ENCODE data around the gene DVL1.

GRCh38 chr1:1385931-1386330 lies 36.7 kb upstream of the DVL1 start:
- TF ChIP-seq, protein P1, sequence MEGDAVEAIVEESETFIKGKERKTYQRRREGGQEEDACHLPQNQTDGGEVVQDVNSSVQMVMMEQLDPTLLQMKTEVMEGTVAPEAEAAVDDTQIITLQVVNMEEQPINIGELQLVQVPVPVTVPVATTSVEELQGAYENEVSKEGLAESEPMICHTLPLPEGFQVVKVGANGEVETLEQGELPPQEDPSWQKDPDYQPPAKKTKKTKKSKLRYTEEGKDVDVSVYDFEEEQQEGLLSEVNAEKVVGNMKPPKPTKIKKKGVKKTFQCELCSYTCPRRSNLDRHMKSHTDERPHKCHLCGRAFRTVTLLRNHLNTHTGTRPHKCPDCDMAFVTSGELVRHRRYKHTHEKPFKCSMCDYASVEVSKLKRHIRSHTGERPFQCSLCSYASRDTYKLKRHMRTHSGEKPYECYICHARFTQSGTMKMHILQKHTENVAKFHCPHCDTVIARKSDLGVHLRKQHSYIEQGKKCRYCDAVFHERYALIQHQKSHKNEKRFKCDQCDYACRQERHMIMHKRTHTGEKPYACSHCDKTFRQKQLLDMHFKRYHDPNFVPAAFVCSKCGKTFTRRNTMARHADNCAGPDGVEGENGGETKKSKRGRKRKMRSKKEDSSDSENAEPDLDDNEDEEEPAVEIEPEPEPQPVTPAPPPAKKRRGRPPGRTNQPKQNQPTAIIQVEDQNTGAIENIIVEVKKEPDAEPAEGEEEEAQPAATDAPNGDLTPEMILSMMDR (IDR thresholded peaks at IDR 0.05): no peak
- no peak for TF ChIP-seq ZNF138 (CRISPR knock-in tag; conservative IDR thresholded peaks at IDR 0.05)
- no peak for TF ChIP-seq CBFB (CRISPR knock-in tag; IDR thresholded peaks at IDR 0.05; ENCODE audit: low read depth)
- TF ChIP-seq NFYB (CRISPR knock-in tag; conservative IDR thresholded peaks at IDR 0.05; ENCODE audit: low read depth): no peak
- TF ChIP-seq RELA (CRISPR knock-in tag; IDR thresholded peaks at IDR 0.05; ENCODE audit: borderline replicate concordance): no peak
- no peak for TF ChIP-seq ATF3 (CRISPR knock-in tag; conservative IDR thresholded peaks at IDR 0.05)
- TF ChIP-seq NFE2L1 (CRISPR knock-in tag; IDR thresholded peaks at IDR 0.05): no peak
- TF ChIP-seq ARID4B (CRISPR knock-in tag; IDR thresholded peaks at IDR 0.05; ENCODE audit: borderline replicate concordance): no peak
- TF ChIP-seq, protein P2, sequence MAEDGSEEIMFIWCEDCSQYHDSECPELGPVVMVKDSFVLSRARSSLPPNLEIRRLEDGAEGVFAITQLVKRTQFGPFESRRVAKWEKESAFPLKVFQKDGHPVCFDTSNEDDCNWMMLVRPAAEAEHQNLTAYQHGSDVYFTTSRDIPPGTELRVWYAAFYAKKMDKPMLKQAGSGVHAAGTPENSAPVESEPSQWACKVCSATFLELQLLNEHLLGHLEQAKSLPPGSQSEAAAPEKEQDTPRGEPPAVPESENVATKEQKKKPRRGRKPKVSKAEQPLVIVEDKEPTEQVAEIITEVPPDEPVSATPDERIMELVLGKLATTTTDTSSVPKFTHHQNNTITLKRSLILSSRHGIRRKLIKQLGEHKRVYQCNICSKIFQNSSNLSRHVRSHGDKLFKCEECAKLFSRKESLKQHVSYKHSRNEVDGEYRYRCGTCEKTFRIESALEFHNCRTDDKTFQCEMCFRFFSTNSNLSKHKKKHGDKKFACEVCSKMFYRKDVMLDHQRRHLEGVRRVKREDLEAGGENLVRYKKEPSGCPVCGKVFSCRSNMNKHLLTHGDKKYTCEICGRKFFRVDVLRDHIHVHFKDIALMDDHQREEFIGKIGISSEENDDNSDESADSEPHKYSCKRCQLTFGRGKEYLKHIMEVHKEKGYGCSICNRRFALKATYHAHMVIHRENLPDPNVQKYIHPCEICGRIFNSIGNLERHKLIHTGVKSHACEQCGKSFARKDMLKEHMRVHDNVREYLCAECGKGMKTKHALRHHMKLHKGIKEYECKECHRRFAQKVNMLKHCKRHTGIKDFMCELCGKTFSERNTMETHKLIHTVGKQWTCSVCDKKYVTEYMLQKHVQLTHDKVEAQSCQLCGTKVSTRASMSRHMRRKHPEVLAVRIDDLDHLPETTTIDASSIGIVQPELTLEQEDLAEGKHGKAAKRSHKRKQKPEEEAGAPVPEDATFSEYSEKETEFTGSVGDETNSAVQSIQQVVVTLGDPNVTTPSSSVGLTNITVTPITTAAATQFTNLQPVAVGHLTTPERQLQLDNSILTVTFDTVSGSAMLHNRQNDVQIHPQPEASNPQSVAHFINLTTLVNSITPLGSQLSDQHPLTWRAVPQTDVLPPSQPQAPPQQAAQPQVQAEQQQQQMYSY (CRISPR knock-in tag; IDR thresholded peaks at IDR 0.05): no peak
- no peak for TF ChIP-seq SP1 (CRISPR knock-in tag; conservative IDR thresholded peaks at IDR 0.05)

All from WTC11 (cell line).